Nephron (organoid): ENCODE data around the gene KLHL7.

Experiments used
- H3K27ac Mint-ChIP-seq, 3 experiments: 2 replicates each; pipeline ENCODE4 v1.8.0; 2020; ENCODE audit warnings: mixed read lengths in 3 of 3, mild to moderate bottlenecking in 2 of 3, moderate library complexity in 1 of 3
- H3K27me3 Mint-ChIP-seq: 2 replicates; pipeline ENCODE4 v1.8.0; 2021; ENCODE audit warnings: low read depth, mild to moderate bottlenecking, moderate library complexity, mixed read lengths
- H3K36me3 Mint-ChIP-seq: 2 replicates; pipeline ENCODE4 v1.8.0; 2020; ENCODE audit warnings: low read depth, mixed read lengths
- H3K4me1 Mint-ChIP-seq: 2 replicates; pipeline ENCODE4 v1.8.0; 2020; ENCODE audit warnings: mixed read lengths
- H3K4me3 Mint-ChIP-seq, 3 experiments: 2 replicates each; pipeline ENCODE4 v1.8.0; 2020; ENCODE audit warnings: mild to moderate bottlenecking in 3 of 3, mixed read lengths in 3 of 3, moderate library complexity in 2 of 3
- H3K9me3 Mint-ChIP-seq: 2 replicates; pipeline ENCODE4 v1.8.0; 2020; ENCODE audit warnings: mixed read lengths
- CTCF ChIP-seq, 3 experiments: fragments of 200-600 bp; sonication (generic); IDR thresholded peaks; one replicate each; pipeline ENCODE4 v1.5.0; 2021; ENCODE audit warnings: antibody characterized with exemption in 3 of 3; ENCODE audit not compliant: unreplicated experiment in 3 of 3

The KLHL7 gene

GRCh38 chr7:23067271-23067670 is 38.3 kb upstream of the KLHL7 start:
- TF ChIP-seq CTCF (IDR thresholded peaks at IDR 0.05; ENCODE audit: unreplicated experiment in 3 of 3) = no peak
- Mint-ChIP-seq H3K4me3 (no peak overlapping the region), H3K4me1 (peaks cover 13% of the 10 kb centered on the region), H3K27me3 (no peaks in the 10 kb centered on the region), H3K36me3 (no peaks in the 10 kb centered on the region), H3K9me3 (no peaks in the 10 kb centered on the region), H3K27ac (peak overlapping the region in 1 of 3 experiments; percentile 18)

- H3K36me3 Mint-ChIP-seq = no peaks in the 10 kb centered on the region
- no peak overlapping the region for H3K4me3 Mint-ChIP-seq
- H3K4me1 Mint-ChIP-seq = peaks cover 42% of the 10 kb centered on the region
- TF ChIP-seq CTCF (IDR thresholded peaks at IDR 0.05; ENCODE audit: unreplicated experiment in 3 of 3) = peak in 2 of 3 experiments; percentile 18 to 28
- H3K27ac Mint-ChIP-seq = peak overlapping the region; percentile 26 to 77 (median 28)
- no peaks in the 10 kb centered on the region for H3K9me3 Mint-ChIP-seq
- no peaks in the 10 kb centered on the region for H3K27me3 Mint-ChIP-seq
Measured at GRCh38 chr7:23072048-23072447, 33.5 kb upstream of the KLHL7 start.

GRCh38 chr7:23072922-23073321 is 32.7 kb upstream of the KLHL7 start:
- H3K4me3 Mint-ChIP-seq = no peak overlapping the region
- H3K4me1 Mint-ChIP-seq = peaks cover 38% of the 10 kb centered on the region
- no peaks in the 10 kb centered on the region for H3K9me3 Mint-ChIP-seq
- H3K27me3 Mint-ChIP-seq = no peaks in the 10 kb centered on the region
- peak overlapping the region; percentile 26 to 77 (median 28) for H3K27ac Mint-ChIP-seq
- H3K36me3 Mint-ChIP-seq = no peaks in the 10 kb centered on the region
- peak in 1 of 3 experiments; percentile 12 for TF ChIP-seq CTCF (IDR thresholded peaks at IDR 0.05; ENCODE audit: unreplicated experiment in 3 of 3)

- no peak for TF ChIP-seq CTCF (IDR thresholded peaks at IDR 0.05; ENCODE audit: unreplicated experiment in 3 of 3)
- Mint-ChIP-seq H3K4me1 (peaks cover 38% of the 10 kb centered on the region), H3K36me3 (no peaks in the 10 kb centered on the region), H3K27ac (peak overlapping the region; percentile 65 to 66 (median 66)), H3K9me3 (no peaks in the 10 kb centered on the region), H3K4me3 (no peak overlapping the region), H3K27me3 (no peaks in the 10 kb centered on the region)
Measured at GRCh38 chr7:23074443-23075261, 30.9 kb upstream of the KLHL7 start.

- Mint-ChIP-seq H3K27ac (peak overlapping the region; percentile 65 to 66 (median 66)), H3K4me1 (peaks cover 38% of the 10 kb centered on the region), H3K9me3 (no peaks in the 10 kb centered on the region), H3K27me3 (no peaks in the 10 kb centered on the region), H3K4me3 (no peak overlapping the region), H3K36me3 (no peaks in the 10 kb centered on the region)
- TF ChIP-seq CTCF (IDR thresholded peaks at IDR 0.05; ENCODE audit: unreplicated experiment in 3 of 3) = no peak
Measured at GRCh38 chr7:23075571-23075970, 30.0 kb upstream of the KLHL7 start.

- H3K36me3 Mint-ChIP-seq = no peaks in the 10 kb centered on the region
- H3K9me3 Mint-ChIP-seq = no peaks in the 10 kb centered on the region
- H3K4me3 Mint-ChIP-seq = no peak overlapping the region
- peaks cover 37% of the 10 kb centered on the region for H3K4me1 Mint-ChIP-seq
- no peaks in the 10 kb centered on the region for H3K27me3 Mint-ChIP-seq
- no peak overlapping the region for H3K27ac Mint-ChIP-seq
- TF ChIP-seq CTCF (IDR thresholded peaks at IDR 0.05; ENCODE audit: unreplicated experiment in 3 of 3) = no peak
Measured at GRCh38 chr7:23076772-23077171, 28.8 kb upstream of the KLHL7 start.
